HepG2 (cell line): ENCODE results near the gene DHX30. TPM values are rescaled to one million over a fixed set of nuclear protein-coding genes. Genes with fewer than 3 reads are reported as not detected.

ENCODE experiments used
- ATAC-seq: fragments of 200-7000 bp; cut with Tn5 transposase; 3 replicates; pipeline ENCODE4 v1.9.1; 2020; ENCODE audit warnings: mild to moderate bottlenecking, moderate library complexity
- BruUV-seq: library from RNA; stranded (reverse); fragments of 400-500 nt; replicated peaks from 2 replicates; lab custom pipeline; 2021; lab: Mats Ljungman, UMichigan
- CTCF ChIA-PET: fragments of 300-600 bp; formaldehyde crosslinking; extraction: SDS; loops from one replicate; lab custom pipeline; 2021; ENCODE audit warnings: low total read pairs, inconsistent platforms, low intra/inter-chr PET ratio; lab: Yijun Ruan, JAX
- POLR2A ChIA-PET: fragments of 350-600 bp; sonication (Branson Sonifier 250); formaldehyde crosslinking; loops from one replicate; lab custom pipeline; 2020; ENCODE audit warnings: antibody characterized with exemption, inconsistent platforms; lab: Yijun Ruan, JAX
- DNase-seq: peaks from one replicate; pipeline ENCODE4 v3.0.0-alpha.2; 2015; ENCODE audit warnings: low spot score
- FAIRE-seq: peaks from 3 replicates; lab custom pipeline; 2011; peaks lifted over from hg19 to GRCh38; lab: Jason Lieb, UNC
- H2AFZ ChIP-seq: one replicate; pipeline ENCODE4 v1.6.1; 2011; ENCODE audit warnings: low read length, inconsistent platforms
- H3K27ac ChIP-seq: fragments of 300-600 bp; 3 replicates; pipeline ENCODE4 v1.8.0; 2011; ENCODE audit warnings: mixed run types, mild to moderate bottlenecking, mixed read lengths, low read length, inconsistent platforms; ENCODE audit not compliant: insufficient read depth; ENCODE audit errors: extremely low read length
- H3K27me3 ChIP-seq, 2 experiments: fragments of 200-600 bp in 1 of 2; 2 replicates in 1 of 2; 3 replicates in 1 of 2; pipeline versions ENCODE4 v1.6.0 to v1.8.0; 2011; ENCODE audit warnings: low read length in 2 of 2, mild to moderate bottlenecking in 2 of 2, moderate library complexity in 2 of 2, inconsistent platforms in 1 of 2; ENCODE audit not compliant: insufficient read depth in 2 of 2, control insufficient read depth in 1 of 2
- H3K36me3 ChIP-seq, 2 experiments: fragments of 200-600 bp in 1 of 2; replicated peaks in 1 of 2; 2 replicates in 1 of 2; 3 replicates in 1 of 2; pipeline versions ENCODE4 v1.5.1 to v1.8.0; 2011; ENCODE audit warnings: low read length in 2 of 2, inconsistent platforms in 1 of 2; ENCODE audit not compliant: insufficient read depth in 2 of 2, control insufficient read depth in 1 of 2
- H3K4me1 ChIP-seq: 2 replicates; pipeline ENCODE4 v1.5.1; 2012; ENCODE audit warnings: low read length, inconsistent platforms; ENCODE audit not compliant: insufficient read depth
- H3K4me2 ChIP-seq: 2 replicates; pipeline ENCODE4 v1.6.0; 2011; ENCODE audit warnings: low read depth, low read length, inconsistent platforms
- H3K4me3 ChIP-seq, 3 experiments: fragments of 200-600 bp in 1 of 3; sonication (generic), shearing (Covaris generic) in 1 of 3; replicated peaks in 1 of 3; 2 replicates each; pipeline ENCODE4 v1.5.1; 2011 to 2016; ENCODE audit warnings: low read length in 3 of 3, inconsistent platforms in 2 of 3, low read depth in 2 of 3, mild to moderate bottlenecking in 2 of 3, control low read depth in 1 of 3, mixed read lengths in 1 of 3; ENCODE audit not compliant: insufficient read depth in 1 of 3
- H3K79me2 ChIP-seq: one replicate; pipeline ENCODE4 v1.6.1; 2011; ENCODE audit warnings: low read length, inconsistent platforms; ENCODE audit not compliant: insufficient read depth
- H3K9ac ChIP-seq: 2 replicates; pipeline ENCODE4 v1.6.0; 2011; ENCODE audit warnings: mild to moderate bottlenecking, low read depth, low read length, inconsistent platforms; ENCODE audit not compliant: insufficient read depth
- H3K9me3 ChIP-seq: 2 replicates; pipeline ENCODE4 v1.5.1; 2012; ENCODE audit warnings: mild to moderate bottlenecking, low read length
- H4K20me1 ChIP-seq: 2 replicates; pipeline ENCODE4 v1.6.0; 2011; ENCODE audit warnings: inconsistent platforms, mild to moderate bottlenecking, low read length, moderate library complexity; ENCODE audit not compliant: insufficient read depth
- CEBPG ChIP-seq: IDR thresholded peaks from 2 replicates; pipeline ENCODE4 v1.6.1; 2016
- HNF1B ChIP-seq: sonication (generic); formaldehyde crosslinking; IDR thresholded peaks from 2 replicates; pipeline ENCODE4 v1.5.1; 2020; ENCODE audit warnings: mild to moderate bottlenecking, moderate library complexity, missing genetic modification reagents
- POLR2G ChIP-seq: fragments of 200-400 bp; formaldehyde crosslinking; IDR thresholded peaks from 2 replicates; pipeline ENCODE4 v1.6.1; 2018; ENCODE audit warnings: mild to moderate bottlenecking, low read depth, low read length, moderate library complexity
- RBFOX2 ChIP-seq: fragments of 200-400 bp; formaldehyde crosslinking; IDR thresholded peaks from 2 replicates; pipeline ENCODE4 v1.6.1; 2017; ENCODE audit warnings: low read depth, mild to moderate bottlenecking, low read length
- ZNF572 ChIP-seq: sonication (generic); formaldehyde crosslinking; IDR thresholded peaks from 2 replicates; pipeline ENCODE4 v1.5.1; 2020; ENCODE audit warnings: mild to moderate bottlenecking, missing genetic modification reagents
- WGBS: methylation state at CpG from one replicate; pipeline ENCODE4 v1.1.6; 2017; ENCODE audit warnings: low lambda C conversion rate; 5-methylcytosine and 5-hydroxymethylcytosine counted together
- in situ Hi-C: cut with HindIII; loops from 2 replicates; pipeline ENCODE4 v1.10.0; 2017; ENCODE audit warnings: low pct_unique_long_range_greater_than_20kb; ENCODE audit not compliant: extremely low pct_ligation_motif_present
- intact Hi-C: fragments of 100-400 bp; cut with micrococcal nuclease; formaldehyde crosslinking; loops from one replicate; pipeline ENCODE4 v1.10.0; 2022; ENCODE audit not compliant: unreplicated experiment
- polyA plus RNA-seq, 8 experiments: library from polyadenylated mRNA; depleted of rRNA in 3 of 8; stranded (reverse) in 7 of 8; unstranded in 1 of 8; fragments of >200 nt; fragmentation: Illumina TruSeq in 4 of 8; extraction: Trizol in 4 of 8; gene quantifications; 2 replicates each; pipeline versions ENCODE4 v1.2.1 to v1.2.3, GENCODE V29; 2011 to 2016; ENCODE audit warnings: low read depth in 4 of 8, missing spikeins in 1 of 8, mixed read lengths in 1 of 8; ENCODE audit not compliant: insufficient read depth in 1 of 8
- total RNA-seq, 5 experiments: library from RNA; depleted of rRNA; stranded (reverse); fragments of >200 nt; fragmentation: Illumina TruSeq; extraction: Trizol; gene quantifications; 2 replicates each; pipeline ENCODE4 v1.2.3, GENCODE V29; 2016; ENCODE audit warnings: low read depth in 1 of 5
- TF ChIP-seq, protein P1 (sequence below): IDR thresholded peaks from 2 replicates; pipeline ENCODE4 v1.6.1; 2016; ENCODE audit warnings: low read depth, missing genetic modification reagents, missing compliant biosample characterization

Gene DHX30
- total and polyA plus RNA-seq, 2 of the 13 experiments (the other 11 are each of a cell fraction or from before 2014, with no cell fraction given), result 30.6 to 59.4 TPM

DNA sequence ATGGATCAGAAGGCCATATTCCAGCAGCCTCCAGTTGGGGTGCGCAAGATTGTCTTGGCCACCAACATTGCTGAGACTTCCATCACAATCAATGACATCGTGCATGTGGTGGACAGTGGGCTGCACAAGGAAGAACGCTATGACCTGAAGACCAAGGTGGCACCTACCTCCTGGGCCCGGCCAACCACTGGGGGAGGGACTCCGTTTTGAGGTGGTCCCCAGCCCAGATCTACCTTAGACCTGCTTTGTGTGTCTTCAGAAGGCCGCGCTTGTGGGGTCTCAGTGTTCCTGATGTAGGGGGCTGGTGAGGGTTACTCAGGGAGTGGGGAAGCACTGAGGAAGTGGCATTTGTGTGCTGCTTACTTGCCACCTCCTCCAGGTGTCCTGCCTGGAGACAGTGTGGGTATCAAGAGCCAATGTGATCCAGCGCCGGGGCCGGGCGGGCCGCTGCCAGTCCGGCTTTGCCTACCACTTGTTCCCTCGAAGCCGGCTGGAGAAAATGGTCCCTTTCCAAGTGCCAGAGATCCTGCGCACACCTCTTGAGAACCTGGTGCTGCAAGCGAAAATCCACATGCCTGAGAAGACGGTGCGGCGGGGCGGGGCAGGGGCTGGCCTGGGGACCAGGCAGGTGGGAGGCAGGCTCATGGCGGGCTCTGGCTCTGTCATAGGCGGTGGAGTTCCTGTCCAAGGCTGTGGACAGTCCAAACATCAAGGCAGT is 45.0 kb downstream of the DHX30 start:
- no peaks in the 10 kb centered on the region for H3K4me1 ChIP-seq
- in situ Hi-C loops, result loop anchor here (10.0 kb wide), 1 partner anchor 307 kb away; no protein-coding TSS in a partner anchor
- peaks cover 48 to 90% of the 10 kb centered on the region in 2 experiments for H3K36me3 ChIP-seq
- no peak for FAIRE-seq
- no peak overlapping the region for H3K4me2 ChIP-seq
- BruUV-seq, result no TSS peak
- no peak overlapping the region for H3K9ac ChIP-seq
- intact Hi-C loops, result no loop called here
- H3K79me2 ChIP-seq, result no peaks in the 10 kb centered on the region
- H2AFZ ChIP-seq, result no peak overlapping the region
- no peaks in the 10 kb centered on the region for H4K20me1 ChIP-seq
- POLR2A ChIA-PET, result no interaction called here
- CTCF ChIA-PET, result no interaction called here
- H3K9me3 ChIP-seq, result no peaks in the 10 kb centered on the region
- H3K27me3 ChIP-seq, result no peaks in the 10 kb centered on the region
- ATAC-seq, result no peak
- H3K4me3 ChIP-seq, result no peak overlapping the region
- H3K27ac ChIP-seq, result no peak overlapping the region
- no peak for DNase-seq
- 97% methylated on average over 13 of the region's 23 CpGs for WGBS
- TF ChIP-seq RBFOX2, result 0 out of 2 replicates have a peak, but pooled peaks have one; percentile 38
- no peak for TF ChIP-seq HNF1B (CRISPR knock-in tag)
- TF ChIP-seq POLR2G, result peak; percentile 40; the same call in 1 of the 2 replicates

- WGBS, result 95% methylated on average over 7 of the region's 23 CpGs
- no TSS peak for BruUV-seq
- POLR2A ChIA-PET, result no interaction called here
- Histone ChIP-seq H4K20me1 (no peaks in the 10 kb centered on the region), H2AFZ (no peak overlapping the region), H3K4me1 (no peaks in the 10 kb centered on the region), H3K27ac (no peak overlapping the region), H3K27me3 (no peaks in the 10 kb centered on the region), H3K36me3 (peaks cover 44 to 83% of the 10 kb centered on the region in 2 experiments), H3K79me2 (no peaks in the 10 kb centered on the region), H3K4me3 (no peak overlapping the region), H3K9ac (no peak overlapping the region), H3K9me3 (no peaks in the 10 kb centered on the region), H3K4me2 (no peak overlapping the region)
- intact Hi-C loops, result no loop called here
- FAIRE-seq, result no peak
- in situ Hi-C loops, result loop anchor here (10.0 kb wide), 1 partner anchor 306 kb away; no protein-coding TSS in a partner anchor
- CTCF ChIA-PET, result no interaction called here
- DNase-seq, result no peak
- ATAC-seq, result no peak
- no peak for TF ChIP-seq CEBPG (CRISPR knock-in tag)
- no peak for TF ChIP-seq ZNF572 (CRISPR knock-in tag)
- TF ChIP-seq, protein P1, sequence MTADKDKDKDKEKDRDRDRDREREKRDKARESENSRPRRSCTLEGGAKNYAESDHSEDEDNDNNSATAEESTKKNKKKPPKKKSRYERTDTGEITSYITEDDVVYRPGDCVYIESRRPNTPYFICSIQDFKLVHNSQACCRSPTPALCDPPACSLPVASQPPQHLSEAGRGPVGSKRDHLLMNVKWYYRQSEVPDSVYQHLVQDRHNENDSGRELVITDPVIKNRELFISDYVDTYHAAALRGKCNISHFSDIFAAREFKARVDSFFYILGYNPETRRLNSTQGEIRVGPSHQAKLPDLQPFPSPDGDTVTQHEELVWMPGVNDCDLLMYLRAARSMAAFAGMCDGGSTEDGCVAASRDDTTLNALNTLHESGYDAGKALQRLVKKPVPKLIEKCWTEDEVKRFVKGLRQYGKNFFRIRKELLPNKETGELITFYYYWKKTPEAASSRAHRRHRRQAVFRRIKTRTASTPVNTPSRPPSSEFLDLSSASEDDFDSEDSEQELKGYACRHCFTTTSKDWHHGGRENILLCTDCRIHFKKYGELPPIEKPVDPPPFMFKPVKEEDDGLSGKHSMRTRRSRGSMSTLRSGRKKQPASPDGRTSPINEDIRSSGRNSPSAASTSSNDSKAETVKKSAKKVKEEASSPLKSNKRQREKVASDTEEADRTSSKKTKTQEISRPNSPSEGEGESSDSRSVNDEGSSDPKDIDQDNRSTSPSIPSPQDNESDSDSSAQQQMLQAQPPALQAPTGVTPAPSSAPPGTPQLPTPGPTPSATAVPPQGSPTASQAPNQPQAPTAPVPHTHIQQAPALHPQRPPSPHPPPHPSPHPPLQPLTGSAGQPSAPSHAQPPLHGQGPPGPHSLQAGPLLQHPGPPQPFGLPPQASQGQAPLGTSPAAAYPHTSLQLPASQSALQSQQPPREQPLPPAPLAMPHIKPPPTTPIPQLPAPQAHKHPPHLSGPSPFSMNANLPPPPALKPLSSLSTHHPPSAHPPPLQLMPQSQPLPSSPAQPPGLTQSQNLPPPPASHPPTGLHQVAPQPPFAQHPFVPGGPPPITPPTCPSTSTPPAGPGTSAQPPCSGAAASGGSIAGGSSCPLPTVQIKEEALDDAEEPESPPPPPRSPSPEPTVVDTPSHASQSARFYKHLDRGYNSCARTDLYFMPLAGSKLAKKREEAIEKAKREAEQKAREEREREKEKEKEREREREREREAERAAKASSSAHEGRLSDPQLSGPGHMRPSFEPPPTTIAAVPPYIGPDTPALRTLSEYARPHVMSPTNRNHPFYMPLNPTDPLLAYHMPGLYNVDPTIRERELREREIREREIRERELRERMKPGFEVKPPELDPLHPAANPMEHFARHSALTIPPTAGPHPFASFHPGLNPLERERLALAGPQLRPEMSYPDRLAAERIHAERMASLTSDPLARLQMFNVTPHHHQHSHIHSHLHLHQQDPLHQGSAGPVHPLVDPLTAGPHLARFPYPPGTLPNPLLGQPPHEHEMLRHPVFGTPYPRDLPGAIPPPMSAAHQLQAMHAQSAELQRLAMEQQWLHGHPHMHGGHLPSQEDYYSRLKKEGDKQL (CRISPR knock-in tag), result no peak
Observed at GRCh38 chr3:47848599-47849117, 45.7 kb downstream of the DHX30 start.
